Uterus (tissue), 4 donors: Measurements from ENCODE around the gene HHAT. TPM values are rescaled to one million over a fixed set of nuclear protein-coding genes. Genes with fewer than 3 reads are reported as not detected.

Experiments
- DNase-seq, 2 donors: peaks; one replicate each; pipeline ENCODE4 v3.0.0-alpha.2; 2019 to 2020
- H3K27ac ChIP-seq, 2 donors: fragments of 200-600 bp; sonication (generic); 1 replicate in 1 of 2; 2 replicates in 1 of 2; pipeline ENCODE4 v1.5.1; 2016 to 2018
- H3K27me3 ChIP-seq, 2 donors: fragments of 200-600 bp; sonication (generic); one replicate each; pipeline ENCODE4 v1.5.1; 2018 to 2019; ENCODE audit warnings: control low read depth in 1 of 2
- H3K36me3 ChIP-seq, 2 donors: fragments of 200-600 bp; sonication (generic); one replicate each; pipeline ENCODE4 v1.5.1; 2019; ENCODE audit warnings: control low read depth in 1 of 2
- H3K4me1 ChIP-seq, 2 donors: fragments of 200-600 bp; sonication (generic); one replicate each; pipeline ENCODE4 v1.5.1; 2018 to 2019; ENCODE audit warnings: control low read depth in 1 of 2
- H3K4me3 ChIP-seq, 2 donors: fragments of 200-600 bp; sonication (generic); 1 replicate in 1 of 2; 2 replicates in 1 of 2; pipeline ENCODE4 v1.5.1; 2018 to 2019; ENCODE audit warnings: mild to moderate bottlenecking in 1 of 2
- H3K9me3 ChIP-seq, 2 donors: fragments of 200-600 bp; sonication (generic); one replicate each; pipeline ENCODE4 v1.5.1; 2019; ENCODE audit warnings: control low read depth in 1 of 2
- CTCF ChIP-seq, 4 experiments: fragments of 200-600 bp in 2 of 4; fragments of 450-650 bp in 2 of 4; sonication (generic) in 2 of 4; IDR thresholded peaks; one replicate each; pipeline ENCODE4 v1.5.1; 2016 to 2019; ENCODE audit warnings: antibody characterized with exemption in 4 of 4, mild to moderate bottlenecking in 2 of 4, moderate library complexity in 1 of 4
- POLR2A ChIP-seq, 2 donors: fragments of 450-650 bp; IDR thresholded peaks; one replicate each; pipeline ENCODE4 v1.6.1; 2016; ENCODE audit warnings: antibody characterized with exemption in 2 of 2, mild to moderate bottlenecking in 1 of 2, moderate library complexity in 1 of 2
- intact Hi-C: fragments of 100-400 bp; cut with DNase I; formaldehyde crosslinking; loops from one replicate; pipeline ENCODE4 v1.15.1; 2023; ENCODE audit warnings: low total_unique reads
- total RNA-seq, 4 donors: library from RNA; depleted of rRNA in 3 of 4; stranded (reverse); fragments of >200 nt in 3 of 4; gene quantifications; one replicate each; pipeline versions ENCODE4 v1.1.0 to v1.2.4, GENCODE V29; 2014 to 2023
- donor health status: DM: yes; HTN: yes; CAD: no.

Gene HHAT
- total RNA-seq, 4 donors from 2014 or later: 0.88 to 10.9 (median 3.4) TPM

GRCh38 chr1:210688512-210689234 lies 360.0 kb downstream of the HHAT start:
- Histone ChIP-seq H3K9me3 (no peaks in the 10 kb centered on the region), H3K36me3 (no peaks in the 10 kb centered on the region), H3K4me1 (no peaks in the 10 kb centered on the region), H3K27me3 (no peaks in the 10 kb centered on the region), H3K27ac (no peak overlapping the region), H3K4me3 (no peak overlapping the region)
- no peak for DNase-seq
- TF ChIP-seq CTCF (IDR thresholded peaks at IDR 0.05) (no peak), POLR2A (IDR thresholded peaks at IDR 0.05) (no peak)
- intact Hi-C loops: no loop called here

- no peaks in the 10 kb centered on the region for H3K36me3 ChIP-seq
- no peak overlapping the region for H3K4me3 ChIP-seq
- H3K9me3 ChIP-seq: no peaks in the 10 kb centered on the region
- no peak for DNase-seq
- H3K27me3 ChIP-seq: no peaks in the 10 kb centered on the region
- no peak overlapping the region for H3K27ac ChIP-seq
- no peak for TF ChIP-seq CTCF (IDR thresholded peaks at IDR 0.05)
- no peak for TF ChIP-seq POLR2A (IDR thresholded peaks at IDR 0.05)
- H3K4me1 ChIP-seq: no peaks in the 10 kb centered on the region
- intact Hi-C loops: no loop called here
Measured at GRCh38 chr1:210689826-210690225, 361.1 kb downstream of the HHAT start.

GRCh38 chr1:210690236-210690635 lies 361.5 kb downstream of the HHAT start:
- no peak for DNase-seq
- H3K27ac ChIP-seq: no peak overlapping the region
- H3K4me1 ChIP-seq: no peaks in the 10 kb centered on the region
- H3K27me3 ChIP-seq: no peaks in the 10 kb centered on the region
- TF ChIP-seq CTCF (IDR thresholded peaks at IDR 0.05): no peak
- no peak for TF ChIP-seq POLR2A (IDR thresholded peaks at IDR 0.05)
- H3K9me3 ChIP-seq: no peaks in the 10 kb centered on the region
- no peak overlapping the region for H3K4me3 ChIP-seq
- intact Hi-C loops: no loop called here
- no peaks in the 10 kb centered on the region for H3K36me3 ChIP-seq

GRCh38 chr1:210691039-210691610 lies 362.4 kb downstream of the HHAT start:
- Histone ChIP-seq H3K27me3 (no peaks in the 10 kb centered on the region), H3K4me3 (no peak overlapping the region), H3K36me3 (no peaks in the 10 kb centered on the region), H3K9me3 (no peaks in the 10 kb centered on the region), H3K27ac (no peak overlapping the region), H3K4me1 (no peaks in the 10 kb centered on the region)
- intact Hi-C loops: no loop called here
- TF ChIP-seq CTCF (IDR thresholded peaks at IDR 0.05) (no peak), POLR2A (IDR thresholded peaks at IDR 0.05) (no peak)
- DNase-seq: no peak

GRCh38 chr1:210692796-210693195 lies 364.1 kb downstream of the HHAT start:
- H3K27me3 ChIP-seq: no peaks in the 10 kb centered on the region
- no peaks in the 10 kb centered on the region for H3K36me3 ChIP-seq

More at GRCh38 chr1:210692796-210693195, 364.1 kb downstream of the HHAT start:
- no peak overlapping the region for H3K27ac ChIP-seq
- no peaks in the 10 kb centered on the region for H3K4me1 ChIP-seq
- TF ChIP-seq CTCF (IDR thresholded peaks at IDR 0.05) (no peak), POLR2A (IDR thresholded peaks at IDR 0.05) (no peak)
- intact Hi-C loops: no loop called here
- no peak for DNase-seq
- no peak overlapping the region for H3K4me3 ChIP-seq
- H3K9me3 ChIP-seq: no peaks in the 10 kb centered on the region
